ENCODE data around the gene LRCH3. TPM values are rescaled to one million over a fixed set of nuclear protein-coding genes. Genes with fewer than 3 reads are reported as not detected.

Gene LRCH3
- total and polyA plus RNA-seq, 7 donors: 4.8 to 154 (median 44.7) TPM

- Histone ChIP-seq H3K27ac (no peak overlapping the region), H3K27me3 (no peaks in the 10 kb centered on the region), H3K9me3 (no peaks in the 10 kb centered on the region), H3K36me3 (no peaks in the 10 kb centered on the region), H3K4me3 (no peak overlapping the region), H3K4me1 (peaks cover 0 to 54% (median 46%) of the 10 kb centered on the region in 4 donors)
- intact Hi-C loops (cut with DNase I): no loop called here
- 98 to 100% methylated on average over 1 of the region's 1 CpG for WGBS, 2 donors
- no peak for DNase-seq
- TF ChIP-seq POLR2AphosphoS5 (IDR thresholded peaks at IDR 0.05) (no peak), CTCF (IDR thresholded peaks at IDR 0.05) (no peak), EP300 (IDR thresholded peaks at IDR 0.05) (no peak), POLR2A (IDR thresholded peaks at IDR 0.05) (no peak)
These were observed 4.1 kb downstream of the LRCH3 start for GRCh38 chr3:197795200-197795599.

GRCh38 chr3:197796087-197796486, 5.0 kb downstream of the LRCH3 start:
- intact Hi-C loops (cut with DNase I): no loop called here
- H3K36me3 ChIP-seq: no peaks in the 10 kb centered on the region
- TF ChIP-seq CTCF (IDR thresholded peaks at IDR 0.05): no peak
- TF ChIP-seq POLR2A (IDR thresholded peaks at IDR 0.05): no peak
- TF ChIP-seq EP300 (IDR thresholded peaks at IDR 0.05): no peak
- no peak for TF ChIP-seq POLR2AphosphoS5 (IDR thresholded peaks at IDR 0.05)
- H3K4me3 ChIP-seq: no peak overlapping the region
- H3K27me3 ChIP-seq: no peaks in the 10 kb centered on the region
- no peaks in the 10 kb centered on the region for H3K9me3 ChIP-seq
- 63 to 67% methylated on average over 4 of the region's 4 CpGs for WGBS, 2 donors
- DNase-seq: no peak
- H3K27ac ChIP-seq: no peak overlapping the region
- peaks cover 0 to 58% (median 44%) of the 10 kb centered on the region in 4 donors for H3K4me1 ChIP-seq

- intact Hi-C loops (cut with DNase I): no loop called here
- peaks cover 0 to 60% (median 43%) of the 10 kb centered on the region in 4 donors for H3K4me1 ChIP-seq
- peak overlapping the region in 2 of 4 donors; percentile 48 to 51 for H3K27ac ChIP-seq
- H3K36me3 ChIP-seq: no peaks in the 10 kb centered on the region
- TF ChIP-seq CTCF (IDR thresholded peaks at IDR 0.05) (no peak), POLR2AphosphoS5 (IDR thresholded peaks at IDR 0.05) (no peak)
- DNase-seq: no peak
- 70 to 88% methylated on average over 3 of the region's 3 CpGs for WGBS, 2 donors
- no peaks in the 10 kb centered on the region for H3K27me3 ChIP-seq
- H3K9me3 ChIP-seq: no peaks in the 10 kb centered on the region
- H3K4me3 ChIP-seq: no peak overlapping the region
These were observed 7.8 kb downstream of the LRCH3 start for GRCh38 chr3:197798863-197799262.

- Histone ChIP-seq H3K27me3 (no peaks in the 10 kb centered on the region), H3K4me1 (peaks cover 0 to 54% (median 36%) of the 10 kb centered on the region in 4 donors), H3K4me3 (no peak overlapping the region), H3K9me3 (no peaks in the 10 kb centered on the region), H3K27ac (no peak overlapping the region), H3K36me3 (no peaks in the 10 kb centered on the region)
- no peak for TF ChIP-seq CTCF (IDR thresholded peaks at IDR 0.05)
- no peak for TF ChIP-seq POLR2A (IDR thresholded peaks at IDR 0.05)
- TF ChIP-seq POLR2AphosphoS5 (IDR thresholded peaks at IDR 0.05): no peak
- TF ChIP-seq EP300 (IDR thresholded peaks at IDR 0.05): no peak
- no peak for DNase-seq
- intact Hi-C loops (cut with DNase I): no loop called here
- WGBS, 2 donors: 89% methylated on average over 3 of the region's 3 CpGs
These were observed 9.3 kb downstream of the LRCH3 start for GRCh38 chr3:197800379-197800778.
